ENCODE measurements around the gene DDX39A.

The DDX39A gene

DNA sequence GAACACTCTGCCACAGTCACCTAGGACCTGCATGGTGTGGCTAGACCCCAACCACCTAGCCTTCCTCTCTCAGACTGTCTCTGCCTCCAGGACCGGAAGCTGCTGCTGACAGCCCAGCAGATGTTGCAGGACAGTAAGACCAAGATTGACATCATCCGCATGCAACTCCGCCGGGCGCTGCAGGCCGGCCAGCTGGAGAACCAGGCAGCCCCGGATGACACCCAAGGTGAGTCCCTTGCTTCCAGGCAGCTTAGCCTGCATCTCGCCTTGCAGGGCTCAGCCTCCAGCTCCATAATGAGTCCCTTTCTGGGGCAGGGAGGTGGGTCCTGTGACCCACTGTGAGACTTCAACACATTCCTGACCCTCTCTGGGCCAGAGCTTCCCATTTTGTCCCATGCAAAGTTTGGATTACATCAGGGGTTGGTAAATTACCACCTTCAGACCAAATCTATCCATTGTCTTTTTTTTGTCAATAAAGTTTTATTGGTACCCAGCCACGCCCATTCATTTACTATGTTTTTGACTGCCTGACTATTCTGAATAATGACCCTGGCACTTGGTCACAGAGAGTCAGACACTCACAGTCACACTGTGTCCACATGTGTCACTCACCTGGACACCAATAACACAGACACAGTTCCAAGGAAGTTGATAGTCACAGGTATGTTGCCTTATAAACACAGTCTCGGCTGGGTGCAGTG is 27.3 kb upstream of the DDX39A start:
- Histone ChIP-seq H3K4me3 (ENCODE audit: low read length) (no peak overlapping the region), H3K4ac (ENCODE audit: low read depth, low read length) (no peak overlapping the region), H3K27me3 (ENCODE audit: insufficient read depth, low read length, poor library complexity) (no peaks in the 10 kb centered on the region), H3K4me2 (ENCODE audit: low read length) (no peak overlapping the region), H2BK15ac (replicated peaks; ENCODE audit: low read depth) (no peak overlapping the region), H2BK120ac (ENCODE audit: low read depth, low read length) (no peak overlapping the region), H3K79me1 (ENCODE audit: low read length) (no peaks in the 10 kb centered on the region), H3K4me1 (ENCODE audit: control insufficient read depth, low read depth, low read length) (no peaks in the 10 kb centered on the region), H3K9ac (ENCODE audit: low read length) (no peak overlapping the region), H3K23ac (ENCODE audit: low read length) (no peak overlapping the region), H3K56ac (ENCODE audit: low read length) (no peak overlapping the region), H3K79me2 (ENCODE audit: control insufficient read depth, insufficient read depth, low read length) (no peaks in the 10 kb centered on the region), H3K36me3 (ENCODE audit: control insufficient read depth, insufficient read depth, low read length) (peaks cover 9% of the 10 kb centered on the region), H4K5ac (ENCODE audit: low read length) (no peak overlapping the region), H4K8ac (ENCODE audit: low read depth, low read length) (no peak overlapping the region), H2AK5ac (ENCODE audit: low read length) (no peak overlapping the region), H3K27ac (ENCODE audit: low read depth, low read length) (no peak overlapping the region), H3K18ac (ENCODE audit: low read length) (no peak overlapping the region), H2BK5ac (ENCODE audit: low read length) (no peak overlapping the region)
- DNase-seq = no peak
- WGBS (ENCODE audit: extremely low coverage, insufficient coverage, low lambda C conversion rate) = no CpG with 5 or more reads among the region's 10 CpGs

DNA sequence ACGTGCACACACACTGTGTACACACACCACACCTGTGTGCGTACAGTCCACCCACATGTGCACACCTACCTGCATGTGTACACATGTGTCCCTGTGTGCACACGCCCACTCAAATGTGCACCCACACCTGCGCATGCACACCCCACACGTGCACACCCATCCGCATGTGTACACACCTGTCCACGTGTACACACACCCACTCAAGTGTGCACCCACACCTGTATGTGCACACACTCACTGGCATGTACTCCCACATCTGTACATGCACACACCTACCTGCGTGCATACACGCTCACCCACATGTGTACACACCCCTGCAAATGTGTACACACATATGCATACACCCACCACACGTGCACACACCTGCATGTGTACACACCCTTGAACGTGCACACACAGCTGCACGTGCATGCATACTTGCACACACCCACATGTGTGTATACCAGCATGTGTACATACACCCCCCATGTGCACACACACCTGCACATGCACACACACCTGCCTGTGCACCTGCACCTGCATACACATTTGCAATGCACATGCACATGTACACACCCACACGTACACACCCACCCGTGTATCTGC is 24.6 kb upstream of the DDX39A start:
- Histone ChIP-seq H3K4me1 (ENCODE audit: control insufficient read depth, low read depth, low read length) (no peaks in the 10 kb centered on the region), H3K23ac (ENCODE audit: low read length) (no peak overlapping the region), H2BK5ac (ENCODE audit: low read length) (no peak overlapping the region), H4K8ac (ENCODE audit: low read depth, low read length) (no peak overlapping the region), H3K56ac (ENCODE audit: low read length) (no peak overlapping the region), H3K4ac (ENCODE audit: low read depth, low read length) (no peak overlapping the region), H4K5ac (ENCODE audit: low read length) (no peak overlapping the region), H3K9ac (ENCODE audit: low read length) (no peak overlapping the region), H3K27me3 (ENCODE audit: insufficient read depth, low read length, poor library complexity) (no peaks in the 10 kb centered on the region), H3K4me2 (ENCODE audit: low read length) (no peak overlapping the region), H2BK120ac (ENCODE audit: low read depth, low read length) (no peak overlapping the region), H2AK5ac (ENCODE audit: low read length) (no peak overlapping the region), H3K79me2 (ENCODE audit: control insufficient read depth, insufficient read depth, low read length) (no peaks in the 10 kb centered on the region), H3K79me1 (ENCODE audit: low read length) (no peaks in the 10 kb centered on the region), H3K36me3 (ENCODE audit: control insufficient read depth, insufficient read depth, low read length) (peaks cover 9% of the 10 kb centered on the region), H3K4me3 (ENCODE audit: low read length) (no peak overlapping the region), H2BK15ac (replicated peaks; ENCODE audit: low read depth) (no peak overlapping the region), H3K18ac (ENCODE audit: low read length) (no peak overlapping the region), H3K27ac (ENCODE audit: low read depth, low read length) (no peak overlapping the region)
- WGBS (ENCODE audit: extremely low coverage, insufficient coverage, low lambda C conversion rate) = no CpG with 5 or more reads among the region's 14 CpGs
- DNase-seq = no peak

DNA sequence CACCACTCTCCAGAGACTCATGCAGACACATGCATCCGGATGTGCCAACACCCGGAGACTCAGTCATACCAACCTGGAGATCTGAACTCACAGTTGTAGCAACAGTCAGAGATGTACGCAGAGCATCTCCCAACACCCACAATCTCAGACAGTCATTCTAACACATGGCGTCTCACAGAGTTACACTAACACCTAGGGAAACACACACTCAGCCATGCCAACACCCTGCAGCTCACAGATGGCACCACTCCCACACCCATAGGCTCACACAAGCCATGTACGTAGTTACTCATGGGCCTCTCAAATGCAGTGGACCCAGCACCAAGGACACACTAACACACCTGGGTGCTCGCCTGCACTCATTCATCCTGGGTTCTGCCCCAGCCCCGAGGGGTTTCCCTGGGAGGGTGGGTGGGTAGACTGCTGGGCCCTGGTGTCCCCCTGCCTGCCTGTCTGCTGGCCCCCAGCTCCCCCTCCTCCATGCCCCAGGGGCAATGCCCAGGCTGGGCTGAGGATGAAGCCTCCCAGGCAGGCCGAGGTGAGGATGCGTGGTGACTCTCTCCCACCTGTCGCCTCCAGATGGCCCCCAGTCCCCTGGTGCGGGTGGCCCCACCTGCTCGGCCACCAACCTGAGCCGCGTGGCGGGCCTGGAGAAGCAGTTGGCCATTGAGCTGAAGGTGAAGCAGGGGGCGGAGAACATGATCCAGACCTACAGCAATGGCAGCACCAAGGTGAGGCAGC is 23.9 kb upstream of the DDX39A start:
- Histone ChIP-seq H2BK15ac (replicated peaks; ENCODE audit: low read depth) (no peak overlapping the region), H2AK5ac (ENCODE audit: low read length) (no peak overlapping the region), H3K27ac (ENCODE audit: low read depth, low read length) (no peak overlapping the region), H3K36me3 (ENCODE audit: control insufficient read depth, insufficient read depth, low read length) (peaks cover 9% of the 10 kb centered on the region), H3K56ac (ENCODE audit: low read length) (no peak overlapping the region), H3K4me2 (ENCODE audit: low read length) (no peak overlapping the region), H3K27me3 (ENCODE audit: insufficient read depth, low read length, poor library complexity) (no peaks in the 10 kb centered on the region), H3K4ac (ENCODE audit: low read depth, low read length) (no peak overlapping the region), H3K79me2 (ENCODE audit: control insufficient read depth, insufficient read depth, low read length) (no peaks in the 10 kb centered on the region), H2BK5ac (ENCODE audit: low read length) (no peak overlapping the region), H3K18ac (ENCODE audit: low read length) (no peak overlapping the region), H2BK120ac (ENCODE audit: low read depth, low read length) (no peak overlapping the region), H3K4me1 (ENCODE audit: control insufficient read depth, low read depth, low read length) (no peaks in the 10 kb centered on the region), H3K23ac (ENCODE audit: low read length) (no peak overlapping the region), H3K4me3 (ENCODE audit: low read length) (no peak overlapping the region), H4K8ac (ENCODE audit: low read depth, low read length) (no peak overlapping the region), H3K9ac (ENCODE audit: low read length) (no peak overlapping the region), H3K79me1 (ENCODE audit: low read length) (no peaks in the 10 kb centered on the region), H4K5ac (ENCODE audit: low read length) (no peak overlapping the region)
- no peak for DNase-seq
- no CpG with 5 or more reads among the region's 16 CpGs for WGBS (ENCODE audit: extremely low coverage, insufficient coverage, low lambda C conversion rate)

- no peak overlapping the region for H3K18ac ChIP-seq (ENCODE audit: low read length)
- no peak overlapping the region for H2BK5ac ChIP-seq (ENCODE audit: low read length)
- no peak overlapping the region for H3K9ac ChIP-seq (ENCODE audit: low read length)
- no CpG with 5 or more reads among the region's 34 CpGs for WGBS (ENCODE audit: extremely low coverage, insufficient coverage, low lambda C conversion rate)
- no peak overlapping the region for H3K4ac ChIP-seq (ENCODE audit: low read depth, low read length)
- H3K4me3 ChIP-seq (ENCODE audit: low read length) = no peak overlapping the region
- H3K36me3 ChIP-seq (ENCODE audit: control insufficient read depth, insufficient read depth, low read length) = peaks cover 9% of the 10 kb centered on the region
- no peak overlapping the region for H3K4me2 ChIP-seq (ENCODE audit: low read length)
- H3K27me3 ChIP-seq (ENCODE audit: insufficient read depth, low read length, poor library complexity) = no peaks in the 10 kb centered on the region
- H3K56ac ChIP-seq (ENCODE audit: low read length) = no peak overlapping the region
- no peak overlapping the region for H3K23ac ChIP-seq (ENCODE audit: low read length)
- H3K79me2 ChIP-seq (ENCODE audit: control insufficient read depth, insufficient read depth, low read length) = no peaks in the 10 kb centered on the region
- H4K5ac ChIP-seq (ENCODE audit: low read length) = no peak overlapping the region
- H2AK5ac ChIP-seq (ENCODE audit: low read length) = no peak overlapping the region
- H4K8ac ChIP-seq (ENCODE audit: low read depth, low read length) = no peak overlapping the region
- no peaks in the 10 kb centered on the region for H3K4me1 ChIP-seq (ENCODE audit: control insufficient read depth, low read depth, low read length)
- peak overlapping the region; percentile 4 for H3K27ac ChIP-seq (ENCODE audit: low read depth, low read length)
- no peaks in the 10 kb centered on the region for H3K79me1 ChIP-seq (ENCODE audit: low read length)
- no peak overlapping the region for H2BK120ac ChIP-seq (ENCODE audit: low read depth, low read length)
- DNase-seq = no peak
- no peak overlapping the region for H2BK15ac ChIP-seq (replicated peaks; ENCODE audit: low read depth)
These were observed 22.1 kb upstream of the DDX39A start for GRCh38 chr19:14441041-14441938.

DNA sequence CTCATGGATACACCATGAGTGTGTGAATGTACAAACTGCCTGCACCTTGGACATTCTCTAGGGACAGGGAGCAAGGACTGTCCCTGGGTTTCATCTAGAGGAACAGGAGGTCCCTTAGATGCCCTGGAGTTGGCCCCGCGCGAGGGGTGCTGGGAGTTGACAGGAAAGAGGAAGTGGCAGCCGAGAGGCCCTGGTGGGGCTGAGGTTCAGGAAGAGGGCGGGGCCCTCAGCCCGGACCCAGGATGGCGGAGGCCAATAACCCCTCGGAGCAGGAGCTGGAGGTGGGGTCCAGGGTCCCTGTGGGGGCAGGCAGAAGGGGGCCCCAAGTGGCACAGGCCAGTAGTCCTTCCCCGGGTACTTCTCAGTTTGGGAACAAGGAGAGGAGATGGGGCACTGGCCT is 20.9 kb upstream of the DDX39A start:
- Histone ChIP-seq H3K27me3 (ENCODE audit: insufficient read depth, low read length, poor library complexity) (no peaks in the 10 kb centered on the region), H3K18ac (ENCODE audit: low read length) (no peak overlapping the region), H2BK5ac (ENCODE audit: low read length) (no peak overlapping the region), H3K23ac (ENCODE audit: low read length) (no peak overlapping the region), H3K27ac (ENCODE audit: low read depth, low read length) (no peak overlapping the region), H3K4ac (ENCODE audit: low read depth, low read length) (no peak overlapping the region), H3K56ac (ENCODE audit: low read length) (peak overlapping the region; percentile 56), H3K79me2 (ENCODE audit: control insufficient read depth, insufficient read depth, low read length) (no peaks in the 10 kb centered on the region), H3K4me1 (ENCODE audit: control insufficient read depth, low read depth, low read length) (no peaks in the 10 kb centered on the region), H2AK5ac (ENCODE audit: low read length) (no peak overlapping the region), H3K36me3 (ENCODE audit: control insufficient read depth, insufficient read depth, low read length) (peaks cover 9% of the 10 kb centered on the region), H3K9ac (ENCODE audit: low read length) (no peak overlapping the region), H3K4me2 (ENCODE audit: low read length) (no peak overlapping the region), H3K4me3 (ENCODE audit: low read length) (no peak overlapping the region), H2BK15ac (replicated peaks; ENCODE audit: low read depth) (no peak overlapping the region), H4K5ac (ENCODE audit: low read length) (no peak overlapping the region), H3K79me1 (ENCODE audit: low read length) (no peaks in the 10 kb centered on the region), H2BK120ac (ENCODE audit: low read depth, low read length) (no peak overlapping the region), H4K8ac (ENCODE audit: low read depth, low read length) (no peak overlapping the region)
- no CpG with 5 or more reads among the region's 9 CpGs for WGBS (ENCODE audit: extremely low coverage, insufficient coverage, low lambda C conversion rate)
- no peak for DNase-seq

All from mesendoderm (in vitro differentiated cells).